ENCODE results near the gene SERPINB6.

The SERPINB6 gene

DNA sequence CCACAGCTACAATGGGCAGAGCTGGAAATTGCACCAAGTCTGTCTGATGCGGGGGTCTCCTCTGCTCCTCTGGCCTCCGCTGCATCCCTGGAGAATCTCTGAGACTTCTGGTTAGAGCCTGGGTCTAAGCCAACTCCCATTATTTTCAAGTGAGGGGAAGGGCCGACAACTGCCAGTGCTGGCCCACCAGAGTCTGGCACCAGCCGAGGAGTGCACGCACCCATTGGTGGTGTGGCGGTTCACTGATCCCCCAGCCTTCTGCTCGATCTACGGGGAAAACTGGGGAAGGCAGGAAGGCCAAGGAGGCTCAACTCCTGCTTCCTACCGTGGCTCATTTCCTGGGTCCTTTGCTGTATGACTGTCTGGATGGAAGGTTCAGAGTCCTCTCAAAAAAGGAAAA, 34.5 kb upstream of the SERPINB6 start:
- TF ChIP-seq SIN3A (IDR thresholded peaks at IDR 0.05; ENCODE audit: borderline replicate concordance, insufficient read depth, low read length) = no peak
- no peak for TF ChIP-seq POLR2AphosphoS5 (IDR thresholded peaks at IDR 0.05; ENCODE audit: low read depth, low read length)

- TF ChIP-seq FOXP2 (optimal IDR thresholded peaks at IDR 0.05; ENCODE audit: borderline replicate concordance, extremely low read depth, extremely low read length, insufficient read depth) (no peak), TAF1 (IDR thresholded peaks at IDR 0.05; ENCODE audit: borderline replicate concordance, insufficient read depth, low read length) (no peak), SIN3A (IDR thresholded peaks at IDR 0.05; ENCODE audit: borderline replicate concordance, insufficient read depth, low read length) (no peak), POLR2AphosphoS5 (IDR thresholded peaks at IDR 0.05; ENCODE audit: low read depth, low read length) (no peak), REST (IDR thresholded peaks at IDR 0.05; ENCODE audit: insufficient read depth in 1 of 2, low read depth in 2 of 2, low read length in 2 of 2) (no peak)
Measured at GRCh38 chr6:3005077-3005476, 33.7 kb upstream of the SERPINB6 start.

DNA sequence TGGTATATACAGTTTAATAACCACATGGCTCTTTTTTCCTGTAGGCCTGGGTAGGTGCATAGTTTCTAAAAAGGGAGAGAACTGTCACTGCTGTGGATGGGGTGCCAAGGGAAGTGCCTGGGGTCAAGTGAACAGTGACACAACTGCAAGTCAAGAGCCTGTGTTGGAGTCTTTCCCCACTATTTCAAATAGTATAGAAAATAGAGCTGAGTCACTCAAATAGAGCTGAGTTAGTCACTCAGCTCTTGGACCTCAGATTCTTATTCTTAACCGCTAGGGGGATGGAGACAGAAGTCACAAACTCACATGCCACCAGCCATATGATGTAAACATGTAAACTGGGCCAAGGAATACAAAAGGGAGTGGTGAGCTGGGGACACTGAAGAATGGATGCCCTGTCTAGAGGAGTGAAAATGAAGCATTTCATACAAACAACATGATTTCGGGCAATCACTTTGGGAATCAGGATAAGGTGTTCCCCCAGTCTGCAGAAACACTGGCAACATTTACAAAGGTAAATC, 30.5 kb upstream of the SERPINB6 start:
- TF ChIP-seq SIN3A (IDR thresholded peaks at IDR 0.05; ENCODE audit: borderline replicate concordance, insufficient read depth, low read length) (peak; percentile 37; the same call in 1 of the 2 replicates), POLR2AphosphoS5 (IDR thresholded peaks at IDR 0.05; ENCODE audit: low read depth, low read length) (no peak), FOXP2 (optimal IDR thresholded peaks at IDR 0.05; ENCODE audit: borderline replicate concordance, extremely low read depth, extremely low read length, insufficient read depth) (peak; percentile 78), TAF1 (IDR thresholded peaks at IDR 0.05; ENCODE audit: borderline replicate concordance, insufficient read depth, low read length) (no peak), REST (IDR thresholded peaks at IDR 0.05; ENCODE audit: insufficient read depth in 1 of 2, low read depth in 2 of 2, low read length in 2 of 2) (no peak)

DNA sequence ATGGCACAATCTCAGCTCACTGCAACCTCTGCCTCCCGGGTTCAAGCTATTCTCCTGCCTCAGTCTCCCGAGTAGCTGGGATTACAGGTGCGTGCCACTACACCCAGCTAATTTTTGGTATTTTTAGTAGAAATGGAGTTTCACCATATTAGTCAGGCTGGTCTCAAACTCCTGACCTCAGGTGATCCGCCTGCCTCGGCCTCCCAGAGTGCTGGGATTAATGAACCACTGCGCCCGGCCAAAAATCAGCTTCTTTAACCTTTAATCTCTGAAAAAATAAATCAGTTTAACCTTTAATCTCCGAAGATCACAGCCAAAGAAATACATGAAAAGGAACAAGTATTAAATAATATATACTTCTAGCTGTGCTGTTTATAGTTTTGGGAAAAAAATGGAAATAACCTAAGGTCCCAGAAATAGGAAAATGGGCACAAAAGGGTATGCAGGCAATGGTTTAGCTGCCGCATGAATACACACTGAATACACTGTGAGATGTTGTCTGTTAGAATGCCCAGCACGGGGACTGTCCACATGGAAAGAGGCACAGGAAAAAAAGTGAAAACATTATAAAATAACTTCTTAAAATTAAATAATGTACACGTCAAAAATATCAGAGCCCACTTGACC, 29.9 kb upstream of the SERPINB6 start:
- TF ChIP-seq TAF1 (IDR thresholded peaks at IDR 0.05; ENCODE audit: borderline replicate concordance, insufficient read depth, low read length) (no peak), FOXP2 (optimal IDR thresholded peaks at IDR 0.05; ENCODE audit: borderline replicate concordance, extremely low read depth, extremely low read length, insufficient read depth) (no peak), REST (IDR thresholded peaks at IDR 0.05; ENCODE audit: insufficient read depth in 1 of 2, low read depth in 2 of 2, low read length in 2 of 2) (no peak), POLR2AphosphoS5 (IDR thresholded peaks at IDR 0.05; ENCODE audit: low read depth, low read length) (no peak), SIN3A (IDR thresholded peaks at IDR 0.05; ENCODE audit: borderline replicate concordance, insufficient read depth, low read length) (no peak)

GRCh38 chr6:2999618-3000557, 28.5 kb upstream of the SERPINB6 start, which contains the start of gene NQO2:
NQO2 (plus strand) TSS chr6:2999894; CDS start chr6:3006553, 6,659 bp downstream.
- peak; percentile 84 for TF ChIP-seq POLR2AphosphoS5 (IDR thresholded peaks at IDR 0.05; ENCODE audit: low read depth, low read length)
- no peak; the same call in 1 of the 2 replicates for TF ChIP-seq SIN3A (IDR thresholded peaks at IDR 0.05; ENCODE audit: borderline replicate concordance, insufficient read depth, low read length)
- no peak for TF ChIP-seq REST (IDR thresholded peaks at IDR 0.05; ENCODE audit: insufficient read depth in 1 of 2, low read depth in 2 of 2, low read length in 2 of 2)
